NCI-H510A treated with DMSO at 0.1 percent for 48 hours (cell line): ENCODE data around the gene FAM131C.

Experiments used
- DNase-seq: peaks from one replicate; lab custom pipeline; 2025; lab: John Stamatoyannopoulos, UW

The FAM131C gene

DNA sequence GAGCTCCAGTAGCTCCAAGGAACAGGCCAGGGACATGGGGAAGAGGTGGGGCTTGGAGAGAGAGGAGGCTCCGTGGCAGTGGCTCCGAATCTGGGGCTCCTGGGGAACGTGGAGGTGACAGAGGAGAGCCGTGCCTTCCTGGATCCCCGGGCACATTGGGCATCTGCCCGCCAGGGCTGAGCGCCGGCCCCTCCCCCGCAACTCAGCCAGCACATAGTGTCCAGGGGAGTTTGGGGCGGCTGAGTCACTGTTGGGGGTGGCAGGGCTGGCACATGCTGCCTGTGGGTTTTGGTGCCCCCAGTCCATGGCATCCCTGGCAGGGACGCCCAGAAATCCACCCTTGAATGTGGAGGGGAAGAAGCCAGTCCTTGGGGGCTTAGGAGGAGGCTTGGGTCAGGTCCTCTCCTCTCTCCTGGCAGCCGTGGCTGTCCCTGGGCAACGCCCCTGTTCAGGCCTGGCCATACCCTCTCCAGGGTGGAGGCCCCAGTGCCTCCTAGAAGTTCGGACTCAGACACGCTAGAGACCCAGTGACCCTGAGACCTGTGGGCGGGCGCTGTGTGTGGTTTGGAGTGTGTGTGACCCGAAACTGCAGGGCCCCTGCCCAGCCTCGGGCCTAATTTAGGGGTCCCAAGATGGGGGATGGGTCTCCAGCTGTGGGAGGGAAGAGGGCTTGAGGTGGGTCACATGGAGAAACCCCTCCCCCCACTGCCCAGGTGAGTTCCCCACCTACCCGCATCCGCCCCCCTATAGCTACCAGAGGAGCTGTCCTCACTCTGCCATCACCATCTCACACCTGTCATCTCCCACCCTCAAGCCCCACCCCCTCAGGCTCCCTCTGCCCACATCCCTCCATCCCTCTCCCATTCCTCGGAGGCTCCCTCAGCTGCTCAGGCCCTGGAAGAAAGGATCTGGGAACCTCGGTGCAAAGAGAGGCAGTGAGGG is 57.2 kb downstream of the FAM131C start:
- no peak for DNase-seq

DNA sequence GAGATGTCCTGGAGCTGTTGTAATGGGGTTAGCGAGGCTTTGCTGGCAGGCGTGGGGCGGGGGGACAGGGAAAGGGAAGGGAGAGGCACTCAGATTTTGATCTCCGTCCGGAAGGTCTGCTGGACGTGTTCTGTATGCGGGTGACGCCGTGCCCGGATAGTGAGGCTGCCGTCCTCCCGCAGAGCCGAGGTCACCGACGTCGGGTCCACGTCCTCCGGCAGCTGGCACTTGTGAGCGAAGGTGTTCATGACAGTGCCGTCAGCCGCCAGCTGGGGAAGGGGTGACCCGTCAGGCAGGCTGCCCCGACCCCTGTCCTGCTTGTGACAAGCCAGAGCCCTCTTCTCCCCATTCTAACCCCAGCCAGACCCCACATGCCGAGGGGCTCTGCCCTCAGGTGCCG is 58.0 kb downstream of the FAM131C start:
- no peak for DNase-seq

DNA sequence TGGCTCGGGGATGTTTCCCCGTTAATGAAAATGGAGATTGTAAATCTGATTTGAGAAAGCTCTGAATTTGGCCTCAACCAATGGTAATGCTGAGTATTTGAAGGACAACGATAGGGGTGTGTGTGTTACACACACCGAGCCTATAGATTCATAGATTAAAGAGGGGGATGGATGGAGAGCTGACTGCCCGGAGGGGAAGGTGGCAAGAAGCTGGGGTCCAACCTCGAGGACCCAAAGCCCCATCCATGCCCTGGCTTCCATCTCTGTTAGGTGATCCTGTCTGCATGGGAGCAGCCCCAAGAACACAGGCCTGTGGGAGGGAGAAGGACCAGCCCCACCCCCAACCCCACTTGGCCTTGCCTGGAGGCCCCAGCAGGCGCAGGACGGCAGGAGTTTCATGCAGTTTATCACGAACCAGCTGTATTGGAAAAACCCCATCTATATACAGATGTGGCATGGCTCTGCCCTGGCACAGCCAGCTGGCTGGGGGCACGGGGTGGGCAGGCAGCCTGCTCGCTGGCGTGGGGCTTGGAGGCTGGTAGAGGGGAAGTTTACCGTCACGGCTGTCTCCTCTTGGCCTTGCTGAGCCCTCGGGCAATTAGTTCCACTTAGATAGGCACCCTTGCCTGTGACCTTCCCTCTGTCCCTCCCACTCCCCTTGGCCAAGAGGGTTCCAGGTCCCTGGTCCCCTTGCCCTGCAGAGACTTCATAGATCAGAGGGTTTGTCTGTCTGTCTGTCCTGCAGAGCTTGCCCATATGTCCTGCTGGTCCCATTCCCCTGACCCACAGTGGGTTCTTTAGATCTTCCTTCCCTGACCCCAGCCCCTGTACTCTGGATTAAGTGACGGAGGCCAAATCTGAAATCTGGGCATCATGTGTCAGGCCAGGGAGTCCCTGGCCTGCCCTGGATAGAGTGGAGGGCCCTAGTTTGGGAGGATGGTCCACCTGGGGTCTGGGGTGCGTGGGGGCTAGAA is 58.7 kb downstream of the FAM131C start:
- no peak for DNase-seq

DNA sequence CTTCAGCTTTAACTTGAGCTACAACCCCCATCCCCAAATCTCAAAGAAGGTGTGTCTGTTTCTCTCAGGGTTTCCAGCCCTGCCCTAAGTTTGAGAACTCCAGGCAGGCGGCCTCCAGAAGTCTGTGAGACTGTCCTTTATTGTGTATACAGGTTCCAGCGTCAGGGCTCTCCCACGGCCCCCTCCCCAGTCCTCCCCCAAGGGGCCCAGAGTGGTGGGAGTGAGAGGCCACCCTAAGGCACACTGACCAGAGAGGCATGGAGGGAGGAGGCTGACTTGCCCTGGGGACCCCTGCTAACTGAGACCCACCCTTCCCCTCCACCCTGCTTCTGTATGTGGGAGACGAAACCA is 59.6 kb downstream of the FAM131C start:
- no peak for DNase-seq

DNA sequence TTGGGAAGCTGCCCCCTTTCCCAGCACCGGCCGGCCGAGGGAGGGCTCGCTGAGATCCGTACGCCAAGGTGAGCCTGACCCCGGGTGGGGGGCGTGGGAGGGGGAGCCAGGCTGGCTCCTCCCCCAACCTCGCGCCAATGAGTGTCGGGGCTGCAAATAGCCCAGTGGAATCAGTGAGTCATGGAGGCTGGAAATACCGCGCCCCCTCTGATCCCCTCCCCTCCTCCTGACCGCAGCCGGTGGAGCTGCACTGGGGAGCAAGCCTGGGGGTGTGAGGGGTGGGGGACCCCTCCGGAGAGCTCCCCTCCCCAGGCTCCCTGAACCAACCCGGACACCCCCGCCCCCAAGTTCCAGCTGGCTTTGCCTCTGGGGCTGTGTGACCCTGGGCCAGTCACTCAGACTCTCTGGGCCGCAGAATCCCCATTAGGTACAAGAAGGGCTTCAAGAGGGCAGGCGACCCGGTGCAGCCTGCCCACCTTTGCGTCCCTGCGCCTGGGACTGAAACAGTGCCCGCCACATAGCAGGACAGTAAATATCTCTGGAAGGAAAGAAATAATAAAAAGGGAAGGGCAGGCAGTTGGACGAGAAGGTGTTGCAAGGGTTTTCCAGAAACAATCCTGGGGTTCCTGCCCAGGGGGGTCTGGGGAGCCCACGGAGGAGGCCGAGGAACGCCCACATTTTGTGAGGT is 60.1 kb downstream of the FAM131C start:
- no peak for DNase-seq

DNA sequence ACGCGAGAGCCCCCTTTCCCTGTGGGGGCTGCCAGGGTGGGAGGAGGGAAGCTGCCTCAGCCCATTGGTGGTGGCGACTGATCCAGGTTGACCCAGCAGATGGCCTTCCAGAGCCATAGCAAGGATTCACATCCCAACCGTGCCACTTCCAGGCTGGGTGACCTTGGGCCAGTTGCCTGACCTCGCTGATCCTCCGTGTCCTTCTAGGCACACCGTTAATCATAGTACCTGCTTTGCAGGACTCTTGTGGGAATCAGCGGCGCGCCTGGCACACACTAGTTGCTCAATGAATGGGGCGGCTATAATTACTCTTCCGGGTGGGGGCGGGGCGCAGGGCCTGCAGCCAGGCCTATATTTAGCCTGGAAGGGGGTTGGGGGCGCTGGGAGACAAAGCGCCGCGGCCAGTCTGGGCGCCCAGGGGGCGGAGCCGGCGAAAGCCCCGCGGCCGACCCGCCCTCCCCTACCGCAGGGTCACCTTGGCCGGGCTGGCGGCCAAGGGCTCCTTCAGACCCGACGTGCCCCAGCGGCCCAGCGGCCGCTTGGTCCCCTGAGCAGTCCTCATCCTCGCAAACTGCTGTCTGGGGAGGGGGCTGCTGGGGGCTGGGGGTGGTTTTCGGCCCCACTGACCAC is 60.7 kb downstream of the FAM131C start:
- DNase-seq: no peak

DNA sequence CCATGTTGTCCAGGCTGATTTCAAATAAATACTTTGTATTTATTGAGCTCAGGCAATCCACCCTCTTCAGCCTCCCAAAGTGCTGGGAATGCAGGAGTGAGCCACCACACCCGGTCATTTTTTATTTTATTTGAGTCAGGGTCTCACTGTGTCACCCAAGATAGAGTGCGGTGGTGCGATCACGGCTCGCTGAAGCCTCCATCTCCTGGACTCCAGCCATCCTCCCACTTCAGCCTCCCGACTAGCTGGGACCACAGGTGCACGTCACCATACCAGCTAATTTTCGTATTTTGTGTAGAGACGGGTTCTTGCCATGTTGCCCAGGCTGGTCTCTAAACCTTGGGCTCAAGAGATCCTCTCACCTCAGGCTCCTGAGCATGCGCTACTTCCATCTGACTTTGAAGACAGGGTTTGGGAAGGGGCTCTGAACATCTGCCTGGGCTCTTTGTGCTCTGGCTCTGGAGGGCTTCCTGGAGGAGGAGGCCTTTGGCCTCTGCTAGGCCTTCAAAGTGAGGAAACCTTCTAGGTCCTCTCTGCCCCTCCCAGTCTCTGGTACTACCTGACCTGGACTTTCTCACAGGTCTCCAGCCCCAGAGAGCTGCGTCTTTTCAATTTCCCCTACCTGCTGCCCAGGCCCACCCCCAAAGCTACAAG is 61.4 kb downstream of the FAM131C start:
- DNase-seq: no peak

DNA sequence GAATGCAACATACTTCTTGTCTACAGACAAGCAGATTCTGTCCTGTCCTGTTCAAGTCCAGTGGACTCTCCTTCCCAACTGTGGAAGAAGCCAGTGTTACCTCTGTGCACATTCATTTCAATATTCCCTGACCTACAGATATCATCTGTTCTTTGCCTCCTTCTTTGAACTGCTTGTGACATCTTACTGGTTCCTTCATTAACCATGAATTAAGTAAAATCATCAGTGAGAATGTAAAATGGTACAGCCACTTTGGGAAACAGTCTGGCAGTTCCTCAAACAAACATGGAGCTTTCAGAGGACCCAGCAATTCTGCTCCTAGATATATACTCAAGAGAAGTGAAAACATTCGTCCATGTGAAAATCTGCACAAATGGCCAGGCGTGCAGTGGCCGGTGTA is 62.6 kb downstream of the FAM131C start:
- DNase-seq: no peak

DNA sequence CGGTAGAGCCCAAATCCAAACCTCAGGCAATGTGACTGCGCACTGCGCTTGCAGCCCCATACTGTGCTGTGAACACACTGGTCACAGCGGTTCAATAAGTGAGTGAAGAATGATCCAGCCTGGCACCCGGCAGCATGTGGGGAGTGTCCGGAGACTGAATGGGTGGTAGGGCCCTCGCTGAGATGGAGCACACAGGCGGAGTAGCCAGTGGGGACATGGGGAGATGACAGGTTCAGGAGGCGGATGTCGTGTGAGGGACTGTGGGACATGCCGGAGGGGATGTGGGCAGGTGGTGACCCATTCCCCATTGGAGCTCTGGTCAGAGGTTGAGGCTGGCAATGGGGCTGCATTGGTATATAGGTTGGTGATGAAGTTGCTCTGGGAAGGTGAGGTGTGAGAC is 63.8 kb downstream of the FAM131C start:
- DNase-seq: no peak

DNA sequence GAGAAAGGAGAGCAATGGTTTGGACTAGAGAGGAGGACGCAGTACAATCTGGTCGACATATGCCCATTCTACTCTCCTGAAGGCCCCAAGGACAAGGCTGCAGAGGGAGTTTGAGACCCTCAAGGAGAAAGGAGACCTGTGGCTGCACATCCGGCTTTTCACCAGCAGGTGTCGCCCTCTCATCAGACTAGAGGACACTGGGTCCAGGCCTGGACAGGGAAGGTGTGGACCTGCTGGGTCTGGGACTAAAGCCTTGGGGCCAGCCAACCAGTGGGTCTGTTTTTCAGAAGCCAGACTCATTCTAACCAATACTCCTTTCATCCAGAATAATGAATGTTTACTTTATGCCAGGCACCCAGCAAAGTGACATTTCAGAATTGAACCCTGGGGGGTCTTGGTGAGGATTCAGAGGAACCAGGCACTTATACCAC is 64.4 kb downstream of the FAM131C start:
- DNase-seq: peak; percentile 92
